Mesendoderm (in vitro differentiated cells): ENCODE results near the gene ZNF521.

ENCODE experiments used
- DNase-seq: peaks from one replicate; pipeline ENCODE4 v3.0.0; 2013
- H2AK5ac ChIP-seq: 2 replicates; pipeline ENCODE4 v1.6.1; 2013; ENCODE audit warnings: low read length, inconsistent platforms
- H2BK120ac ChIP-seq: 2 replicates; pipeline ENCODE4 v1.6.1; 2013; ENCODE audit warnings: low read depth, mild to moderate bottlenecking, low read length, moderate library complexity, mixed read lengths
- H2BK15ac ChIP-seq: replicated peaks from 2 replicates; pipeline ENCODE4 v1.6.1; 2013; ENCODE audit warnings: low read depth, mild to moderate bottlenecking, moderate library complexity
- H2BK5ac ChIP-seq: 2 replicates; pipeline ENCODE4 v1.6.1; 2013; ENCODE audit warnings: low read length, inconsistent platforms
- H3K18ac ChIP-seq: 2 replicates; pipeline ENCODE4 v1.6.1; 2013; ENCODE audit warnings: mild to moderate bottlenecking, low read length, mixed read lengths
- H3K23ac ChIP-seq: one replicate; pipeline ENCODE4 v1.6.1; 2013; ENCODE audit warnings: low read length
- H3K27ac ChIP-seq: 2 replicates; pipeline ENCODE4 v1.5.1; 2013; ENCODE audit warnings: low read depth, mild to moderate bottlenecking, inconsistent platforms, low read length, moderate library complexity
- H3K27me3 ChIP-seq: 2 replicates; pipeline ENCODE4 v1.6.1; 2013; ENCODE audit warnings: low read length, control low read depth, mild to moderate bottlenecking, inconsistent platforms; ENCODE audit not compliant: insufficient read depth, poor library complexity
- H3K36me3 ChIP-seq: 2 replicates; pipeline ENCODE4 v1.6.1; 2013; ENCODE audit warnings: low read length, inconsistent platforms; ENCODE audit not compliant: control insufficient read depth, insufficient read depth
- H3K4ac ChIP-seq: one replicate; pipeline ENCODE4 v1.6.1; 2013; ENCODE audit warnings: low read depth, mild to moderate bottlenecking, low read length, moderate library complexity
- H3K4me1 ChIP-seq: 2 replicates; pipeline ENCODE4 v1.6.1; 2013; ENCODE audit warnings: low read depth, low read length, inconsistent platforms; ENCODE audit not compliant: control insufficient read depth
- H3K4me2 ChIP-seq: 2 replicates; pipeline ENCODE4 v1.6.1; 2013; ENCODE audit warnings: low read length
- H3K4me3 ChIP-seq: 2 replicates; pipeline ENCODE4 v1.5.1; 2013; ENCODE audit warnings: mild to moderate bottlenecking, low read length
- H3K56ac ChIP-seq: one replicate; pipeline ENCODE4 v1.6.1; 2013; ENCODE audit warnings: low read length
- H3K79me1 ChIP-seq: 2 replicates; pipeline ENCODE4 v1.6.1; 2013; ENCODE audit warnings: low read length, inconsistent platforms
- H3K79me2 ChIP-seq: 2 replicates; pipeline ENCODE4 v1.6.1; 2013; ENCODE audit warnings: mild to moderate bottlenecking, low read length; ENCODE audit not compliant: control insufficient read depth, insufficient read depth
- H3K9ac ChIP-seq: 2 replicates; pipeline ENCODE4 v1.6.1; 2013; ENCODE audit warnings: low read length, inconsistent platforms
- H4K5ac ChIP-seq: one replicate; pipeline ENCODE4 v1.6.1; 2013; ENCODE audit warnings: low read length
- H4K8ac ChIP-seq: one replicate; pipeline ENCODE4 v1.6.1; 2013; ENCODE audit warnings: low read depth, mild to moderate bottlenecking, control low read depth, low read length, moderate library complexity
- WGBS: extraction: QIAGEN DNeasy Blood & Tissue Kit; methylation state at CpG from one replicate; pipeline ENCODE4 v1.1.7; 2013; ENCODE audit warnings: low lambda C conversion rate, missing lambda C conversion rate; ENCODE audit not compliant: insufficient coverage; ENCODE audit errors: extremely low coverage; 5-methylcytosine and 5-hydroxymethylcytosine counted together

Gene ZNF521

DNA sequence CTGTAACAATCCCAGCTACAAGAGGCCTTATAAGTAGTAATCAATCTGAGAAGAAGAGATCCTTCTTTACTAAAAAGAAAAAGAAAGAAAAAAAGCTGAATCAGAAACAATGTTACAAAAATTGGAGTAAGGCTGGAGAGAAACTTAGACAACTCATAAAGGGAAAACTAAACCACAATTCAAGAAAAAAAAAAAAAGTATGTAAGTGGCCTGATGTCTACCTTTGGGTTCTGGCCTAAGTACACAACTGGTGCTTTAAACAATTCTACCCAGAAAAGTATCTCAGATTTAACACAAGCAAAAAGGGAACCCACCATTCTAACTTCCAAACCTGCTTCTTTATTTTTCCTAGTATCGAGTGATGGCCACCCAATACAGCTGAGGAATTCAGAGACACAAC, 45.3 kb downstream of the ZNF521 start:
- no peaks in the 10 kb centered on the region for H3K79me2 ChIP-seq
- no peak overlapping the region for H2BK5ac ChIP-seq
- H3K79me1 ChIP-seq: peaks cover 2% of the 10 kb centered on the region
- no peaks in the 10 kb centered on the region for H3K27me3 ChIP-seq
- no peak overlapping the region for H3K4ac ChIP-seq
- H3K36me3 ChIP-seq: no peaks in the 10 kb centered on the region
- no peak overlapping the region for H3K27ac ChIP-seq
- no peak overlapping the region for H3K23ac ChIP-seq
- H3K4me2 ChIP-seq: no peak overlapping the region
- no peak overlapping the region for H4K5ac ChIP-seq
- H4K8ac ChIP-seq: no peak overlapping the region
- H2AK5ac ChIP-seq: no peak overlapping the region
- no peak overlapping the region for H3K56ac ChIP-seq
- no peak overlapping the region for H3K18ac ChIP-seq
- DNase-seq: no peak
- no peak overlapping the region for H3K4me3 ChIP-seq
- no peaks in the 10 kb centered on the region for H3K4me1 ChIP-seq
- no peak overlapping the region for H2BK15ac ChIP-seq
- no CpG with 5 or more reads among the region's 1 CpG for WGBS
- no peak overlapping the region for H3K9ac ChIP-seq
- H2BK120ac ChIP-seq: no peak overlapping the region

DNA sequence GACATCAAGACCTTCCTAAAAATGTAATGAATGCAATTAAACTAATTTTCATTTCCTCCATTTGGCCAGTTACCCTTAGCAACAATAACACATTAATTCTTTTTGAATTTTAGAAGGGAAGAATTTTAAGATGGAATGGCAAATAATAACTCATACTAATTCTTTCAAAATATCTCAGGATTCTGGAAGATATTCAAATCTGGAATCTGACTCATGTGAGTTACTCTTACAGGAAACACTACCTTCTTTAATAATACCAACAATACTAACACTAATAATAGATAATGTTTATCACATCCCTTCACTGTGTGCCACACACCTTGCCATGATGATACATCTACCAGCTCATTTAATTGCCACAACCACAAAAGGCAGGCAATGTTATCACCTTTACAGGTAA, 46.4 kb downstream of the ZNF521 start:
- Histone ChIP-seq H3K4ac (no peak overlapping the region), H3K23ac (no peak overlapping the region), H4K8ac (no peak overlapping the region), H2BK5ac (no peak overlapping the region), H3K9ac (no peak overlapping the region), H3K36me3 (no peaks in the 10 kb centered on the region), H3K79me1 (peaks cover 2% of the 10 kb centered on the region), H2AK5ac (no peak overlapping the region), H3K4me2 (no peak overlapping the region), H3K4me1 (no peaks in the 10 kb centered on the region), H2BK15ac (no peak overlapping the region), H3K27me3 (no peaks in the 10 kb centered on the region), H3K56ac (no peak overlapping the region), H3K79me2 (no peaks in the 10 kb centered on the region), H2BK120ac (no peak overlapping the region), H4K5ac (no peak overlapping the region), H3K4me3 (no peak overlapping the region), H3K18ac (no peak overlapping the region), H3K27ac (no peak overlapping the region)
- DNase-seq: no peak

DNA sequence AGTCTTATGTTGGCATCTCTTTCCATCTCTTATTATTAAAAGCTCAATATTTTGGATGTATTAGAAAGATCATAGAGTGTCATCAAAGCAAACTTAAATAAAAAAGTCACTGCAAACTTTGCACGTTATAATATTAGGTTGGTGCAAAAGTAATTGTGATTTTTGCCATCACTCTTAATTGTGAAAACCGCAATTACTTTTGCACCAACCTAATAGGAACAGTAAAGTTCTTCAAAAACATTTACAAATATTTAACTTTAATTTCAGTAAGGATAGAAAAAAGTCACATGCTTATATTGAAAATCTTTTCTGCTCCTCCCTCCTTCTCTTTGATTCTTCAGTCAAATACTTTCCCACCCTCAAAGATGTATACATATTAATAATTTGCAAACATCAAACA, 51.5 kb downstream of the ZNF521 start:
- H2AK5ac ChIP-seq: no peak overlapping the region
- no peaks in the 10 kb centered on the region for H3K79me1 ChIP-seq
- H3K4ac ChIP-seq: no peak overlapping the region
- H3K56ac ChIP-seq: no peak overlapping the region
- no peak overlapping the region for H3K9ac ChIP-seq
- no peak overlapping the region for H3K4me3 ChIP-seq
- no peak overlapping the region for H2BK5ac ChIP-seq
- H3K79me2 ChIP-seq: no peaks in the 10 kb centered on the region
- H3K27ac ChIP-seq: no peak overlapping the region
- H2BK120ac ChIP-seq: no peak overlapping the region
- H3K18ac ChIP-seq: no peak overlapping the region
- H2BK15ac ChIP-seq: no peak overlapping the region
- no peak overlapping the region for H3K23ac ChIP-seq
- no peaks in the 10 kb centered on the region for H3K36me3 ChIP-seq
- WGBS: no CpG with 5 or more reads among the region's 2 CpGs
- H3K4me2 ChIP-seq: no peak overlapping the region
- no peaks in the 10 kb centered on the region for H3K27me3 ChIP-seq
- no peak overlapping the region for H4K8ac ChIP-seq
- H3K4me1 ChIP-seq: no peaks in the 10 kb centered on the region
- DNase-seq: no peak
- no peak overlapping the region for H4K5ac ChIP-seq

DNA sequence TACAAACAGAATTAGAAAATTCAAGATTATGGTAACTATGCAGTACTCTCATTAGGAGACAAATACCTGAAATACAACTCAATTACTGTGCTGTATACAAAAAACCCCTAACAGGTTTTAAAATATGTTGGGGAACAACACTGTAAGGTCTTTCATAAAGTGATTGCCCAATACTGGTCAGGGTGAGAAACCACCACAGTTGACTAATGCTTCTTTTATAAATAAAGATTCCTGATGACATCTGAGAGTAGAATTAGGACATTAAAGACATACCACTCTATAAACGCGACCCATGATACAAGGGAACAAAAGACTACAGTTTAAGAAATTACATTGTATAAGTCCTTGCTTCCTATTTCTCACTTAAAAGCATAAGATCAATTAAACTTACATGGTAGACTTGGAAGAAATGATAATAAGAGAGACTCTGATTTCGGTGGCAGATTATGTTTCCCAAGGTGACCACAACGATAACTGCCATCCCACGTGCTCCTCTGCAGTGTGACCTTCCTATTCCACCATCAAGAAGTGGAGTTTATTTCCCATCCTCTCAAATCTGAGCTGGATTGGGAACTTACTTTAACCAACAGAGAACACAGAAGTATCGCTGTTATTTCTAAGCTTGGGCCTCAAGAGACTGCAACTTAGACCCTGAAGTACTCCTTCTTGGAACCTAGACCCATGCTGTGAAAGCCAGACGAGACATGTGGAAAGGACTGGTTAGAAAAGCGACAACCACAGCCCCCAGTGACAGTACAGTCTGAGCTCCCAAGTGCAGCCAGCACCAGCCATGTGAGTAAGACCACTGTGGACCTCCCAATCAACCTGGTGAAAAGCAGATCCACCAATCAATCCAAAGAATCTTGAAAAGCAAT, 52.3 kb downstream of the ZNF521 start:
- H2AK5ac ChIP-seq: no peak overlapping the region
- no peak overlapping the region for H3K18ac ChIP-seq
- H3K4me3 ChIP-seq: no peak overlapping the region
- no peak overlapping the region for H3K23ac ChIP-seq
- no peaks in the 10 kb centered on the region for H3K36me3 ChIP-seq
- no peaks in the 10 kb centered on the region for H3K79me2 ChIP-seq
- H3K27me3 ChIP-seq: no peaks in the 10 kb centered on the region
- no peak for DNase-seq
- no peak overlapping the region for H3K27ac ChIP-seq
- no peaks in the 10 kb centered on the region for H3K4me1 ChIP-seq
- no peak overlapping the region for H3K9ac ChIP-seq
- no peak overlapping the region for H3K4me2 ChIP-seq
- H4K8ac ChIP-seq: no peak overlapping the region
- no peak overlapping the region for H4K5ac ChIP-seq
- H2BK5ac ChIP-seq: no peak overlapping the region
- no CpG with 5 or more reads among the region's 8 CpGs for WGBS
- no peak overlapping the region for H3K56ac ChIP-seq
- H3K79me1 ChIP-seq: no peaks in the 10 kb centered on the region
- H2BK120ac ChIP-seq: no peak overlapping the region
- no peak overlapping the region for H3K4ac ChIP-seq
- no peak overlapping the region for H2BK15ac ChIP-seq

DNA sequence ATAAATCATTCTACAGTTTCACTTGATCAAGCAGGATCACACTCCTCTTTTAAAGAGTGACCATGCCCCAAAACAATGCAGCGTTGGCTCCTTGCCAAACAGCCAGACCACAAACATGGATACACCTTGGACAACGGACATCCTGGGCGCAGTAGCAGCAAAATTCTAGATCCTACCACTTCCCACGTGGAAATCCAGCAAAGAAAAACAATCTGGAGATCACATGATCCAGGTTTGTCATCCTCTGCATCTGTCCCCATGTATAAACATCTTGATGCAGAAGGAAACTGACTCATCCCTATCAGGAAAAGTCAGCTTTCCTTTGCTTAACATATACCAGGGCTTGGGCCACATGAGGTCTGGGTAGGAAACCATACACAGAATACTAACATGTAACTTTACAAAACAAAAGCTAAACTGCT, 53.1 kb downstream of the ZNF521 start:
- H3K4me3 ChIP-seq: no peak overlapping the region
- no peaks in the 10 kb centered on the region for H3K27me3 ChIP-seq
- no peak overlapping the region for H4K8ac ChIP-seq
- H3K56ac ChIP-seq: no peak overlapping the region
- no peak overlapping the region for H2AK5ac ChIP-seq
- no peak overlapping the region for H2BK120ac ChIP-seq
- H4K5ac ChIP-seq: no peak overlapping the region
- no peak overlapping the region for H3K18ac ChIP-seq
- H3K79me2 ChIP-seq: no peaks in the 10 kb centered on the region
- H3K4ac ChIP-seq: no peak overlapping the region
- WGBS: no CpG with 5 or more reads among the region's 4 CpGs
- no peak overlapping the region for H3K23ac ChIP-seq
- H3K4me1 ChIP-seq: no peaks in the 10 kb centered on the region
- no peaks in the 10 kb centered on the region for H3K36me3 ChIP-seq
- no peak for DNase-seq
- H3K9ac ChIP-seq: no peak overlapping the region
- H3K4me2 ChIP-seq: no peak overlapping the region
- H3K79me1 ChIP-seq: no peaks in the 10 kb centered on the region
- H2BK5ac ChIP-seq: no peak overlapping the region
- H2BK15ac ChIP-seq: no peak overlapping the region
- no peak overlapping the region for H3K27ac ChIP-seq

DNA sequence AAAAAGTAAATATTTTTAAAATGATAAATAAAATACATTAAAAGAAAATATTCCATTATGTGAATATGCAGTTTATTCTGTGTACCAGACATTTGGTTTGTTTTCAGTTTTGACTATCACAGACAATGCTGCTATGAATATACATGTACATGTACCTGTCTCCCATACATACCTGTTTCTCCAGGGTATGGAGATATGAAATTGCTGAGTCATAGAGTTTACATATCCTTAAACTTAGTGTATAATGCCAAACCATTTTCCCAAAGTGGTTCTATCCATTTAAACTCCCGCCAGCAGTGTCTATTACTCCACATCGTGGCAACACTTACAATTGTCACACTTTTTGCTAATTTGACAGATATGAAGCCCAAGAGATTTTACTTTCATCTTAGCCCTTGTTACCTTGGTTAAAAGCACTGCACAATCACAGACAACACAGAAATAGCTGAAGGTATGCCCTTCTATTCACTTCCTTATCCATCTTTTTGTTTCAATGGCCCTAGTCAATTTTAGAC, 56.3 kb downstream of the ZNF521 start:
- no peak overlapping the region for H3K4me3 ChIP-seq
- WGBS: no CpG with 5 or more reads among the region's 2 CpGs
- no peaks in the 10 kb centered on the region for H3K79me2 ChIP-seq
- DNase-seq: no peak
- no peak overlapping the region for H4K5ac ChIP-seq
- no peak overlapping the region for H4K8ac ChIP-seq
- no peak overlapping the region for H3K4me2 ChIP-seq
- H3K4ac ChIP-seq: no peak overlapping the region
- no peak overlapping the region for H3K23ac ChIP-seq
- H3K79me1 ChIP-seq: no peaks in the 10 kb centered on the region
- H3K56ac ChIP-seq: no peak overlapping the region
- no peak overlapping the region for H3K9ac ChIP-seq
- H3K36me3 ChIP-seq: no peaks in the 10 kb centered on the region
- no peak overlapping the region for H2BK5ac ChIP-seq
- no peaks in the 10 kb centered on the region for H3K4me1 ChIP-seq
- H2BK120ac ChIP-seq: no peak overlapping the region
- H3K27ac ChIP-seq: no peak overlapping the region
- H3K18ac ChIP-seq: no peak overlapping the region
- no peaks in the 10 kb centered on the region for H3K27me3 ChIP-seq
- no peak overlapping the region for H2AK5ac ChIP-seq
- no peak overlapping the region for H2BK15ac ChIP-seq
